Activated naive CD4-positive, alpha-beta T cell (primary cell): Measurements from ENCODE around the gene HSPA12B.

Experiments
- DNase-seq, 4 experiments: peaks; one replicate each; lab custom pipeline; 2025; lab: John Stamatoyannopoulos, UW

The HSPA12B gene

DNA sequence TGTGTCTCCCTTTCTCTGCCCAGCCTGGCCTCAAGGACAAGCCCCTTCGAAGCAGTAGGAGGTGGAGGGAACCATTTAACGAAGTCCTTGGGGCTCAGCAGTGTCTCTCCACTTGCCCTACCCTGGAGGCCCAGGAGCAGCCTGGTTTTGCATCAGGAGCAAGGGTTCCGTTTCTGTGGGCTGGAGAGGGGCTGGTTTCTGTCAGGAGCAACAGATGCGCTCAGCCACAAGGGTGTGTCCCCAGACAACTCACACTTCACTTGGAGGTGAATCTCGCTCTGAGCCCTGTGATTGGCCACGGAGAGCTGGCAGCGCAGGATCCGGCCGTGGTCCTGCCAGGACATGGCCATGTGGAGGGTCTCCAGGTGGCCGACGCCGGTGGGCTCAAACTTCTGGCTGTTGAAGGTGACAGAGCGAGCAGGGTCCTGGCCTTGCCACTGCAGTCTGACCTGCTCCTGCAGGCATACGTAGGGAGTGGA is 27.0 kb upstream of the HSPA12B start:
- DNase-seq: no peak

GRCh38 chr20:3705970-3706739 is 26.3 kb upstream of the HSPA12B start:
- no peak for DNase-seq

DNA sequence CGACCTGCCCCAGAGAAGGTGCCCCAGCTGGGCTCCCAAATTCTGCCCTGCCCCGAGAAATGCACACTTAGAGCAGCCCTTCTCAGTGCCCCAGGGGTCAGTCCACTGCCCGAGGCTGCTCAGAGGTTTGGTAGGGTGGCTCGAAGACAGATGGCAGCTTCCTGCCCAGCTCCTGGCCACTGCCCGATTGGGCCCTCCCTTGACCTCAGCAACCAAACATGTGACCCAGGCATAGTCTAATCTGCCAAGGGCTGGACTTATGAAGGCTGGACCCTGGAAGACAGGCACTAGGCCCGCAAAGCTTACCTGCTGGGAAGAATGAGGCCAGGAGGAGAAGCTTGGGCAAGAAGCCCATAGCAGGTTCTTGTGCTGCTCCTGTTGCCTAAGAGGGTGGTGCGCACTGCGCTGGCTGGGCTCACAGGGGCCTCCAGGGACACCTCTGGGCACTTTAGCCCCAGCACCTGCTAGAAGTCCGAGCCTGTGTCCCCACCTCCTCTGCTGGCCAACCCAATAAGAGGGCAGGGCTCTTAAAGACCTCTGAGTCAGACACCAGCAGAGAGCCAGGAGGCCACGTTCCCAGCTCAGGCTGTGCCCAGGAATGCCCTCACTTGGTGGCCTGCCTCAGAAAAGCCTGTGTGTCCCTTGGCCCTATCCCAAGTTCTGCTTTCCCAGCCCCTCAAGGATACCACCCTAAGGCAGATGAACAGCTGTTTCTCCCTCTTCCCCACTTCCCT is 25.5 kb upstream of the HSPA12B start:
- no peak for DNase-seq

DNA sequence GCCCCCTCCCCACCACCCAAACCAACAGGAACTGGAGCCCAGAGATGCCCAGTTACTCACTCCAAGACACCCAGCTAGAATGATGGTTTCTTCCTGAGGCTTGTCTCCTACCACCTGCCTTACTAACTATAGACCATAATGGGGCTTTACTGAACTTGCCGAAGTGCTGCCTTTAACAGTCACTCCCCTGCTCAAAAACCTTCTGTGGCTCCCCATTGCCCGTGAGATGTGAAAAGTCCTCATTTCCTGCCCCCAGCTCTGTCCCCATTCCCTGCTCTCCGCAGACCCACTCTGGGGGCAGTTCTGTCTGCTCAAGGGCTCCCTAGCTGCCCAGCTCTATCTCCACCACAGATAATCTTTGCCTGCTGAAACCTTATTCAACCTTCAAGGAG is 25.0 kb upstream of the HSPA12B start:
- no peak for DNase-seq

GRCh38 chr20:3710011-3710466 is 22.4 kb upstream of the HSPA12B start:
- no peak for DNase-seq

DNA sequence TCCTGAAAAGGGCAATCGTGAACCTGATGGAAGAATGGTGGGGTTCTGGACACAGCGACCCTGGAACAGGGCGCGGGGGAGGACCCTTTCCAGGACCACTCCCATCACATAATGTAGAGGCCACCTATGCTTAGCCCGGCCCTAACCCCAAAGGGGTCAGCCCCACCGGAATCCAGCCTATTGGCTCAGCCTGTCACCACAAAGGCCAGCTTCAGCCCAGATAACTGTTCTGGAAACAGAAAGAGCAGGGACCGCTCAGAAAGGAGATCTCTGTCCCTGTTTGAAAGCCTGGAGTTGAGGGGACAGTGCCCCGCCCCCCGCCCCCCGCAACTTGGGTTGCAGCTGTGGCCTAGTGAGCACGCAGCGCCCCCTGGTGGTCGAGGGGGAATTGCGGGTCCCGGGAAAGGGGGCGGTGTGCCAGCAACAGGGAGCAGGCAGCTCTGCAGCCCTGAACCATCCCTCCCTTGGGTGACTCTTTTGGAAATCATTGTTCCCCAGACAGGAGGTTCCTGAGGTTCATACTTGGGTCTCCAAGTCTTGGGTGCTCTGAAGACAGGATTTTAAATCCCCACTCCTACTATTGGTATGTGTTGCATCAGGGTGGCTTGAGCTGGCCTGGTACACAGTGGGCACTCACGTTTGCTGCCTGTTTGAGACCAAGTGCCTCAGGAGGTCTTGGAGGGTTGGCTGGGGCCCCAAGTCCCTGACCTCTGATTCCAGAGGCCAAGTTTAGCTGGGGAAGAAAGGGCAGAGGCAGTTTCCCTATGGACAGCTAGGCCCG is 21.6 kb upstream of the HSPA12B start:
- peak; percentile 48 to 74 (median 70) for DNase-seq

GRCh38 chr20:3711484-3711941 is 21.0 kb upstream of the HSPA12B start:
- DNase-seq: no peak

- no peak for DNase-seq
Observed at GRCh38 chr20:3712279-3712873, 20.1 kb upstream of the HSPA12B start, which contains the start of gene SIGLEC1. SIGLEC1 (minus strand) TSS chr20:3712600; CDS start chr20:3707128, 5,472 bp downstream.

GRCh38 chr20:3714092-3714491 is 18.4 kb upstream of the HSPA12B start:
- no peak for DNase-seq

- DNase-seq: no peak
Observed at GRCh38 chr20:3716195-3716834, 16.2 kb upstream of the HSPA12B start.

DNA sequence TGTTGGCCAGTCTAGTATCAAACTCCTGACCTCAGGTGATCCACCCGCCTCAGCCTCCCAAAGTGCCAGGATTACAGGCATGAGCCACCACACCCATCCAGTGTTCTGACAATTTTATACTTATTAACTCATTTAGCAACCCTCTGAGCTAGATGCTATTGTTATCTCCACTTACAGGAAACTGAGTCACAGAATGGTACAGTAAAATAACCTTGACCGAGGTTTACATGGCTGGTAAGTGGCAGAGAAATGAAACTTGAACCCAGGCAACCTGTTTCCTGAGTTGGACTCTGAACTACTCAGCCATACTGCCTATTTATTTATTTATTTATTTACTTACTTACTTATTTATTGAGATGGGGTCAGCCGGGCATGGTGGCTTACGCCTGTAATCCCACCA is 13.4 kb upstream of the HSPA12B start:
- no peak for DNase-seq

- DNase-seq: no peak
Observed at GRCh38 chr20:3720068-3720467, 12.4 kb upstream of the HSPA12B start.

GRCh38 chr20:3720626-3721025 is 11.9 kb upstream of the HSPA12B start:
- no peak for DNase-seq

- DNase-seq: no peak
Observed at GRCh38 chr20:3721912-3722311, 10.6 kb upstream of the HSPA12B start.

GRCh38 chr20:3723284-3723683 is 9.2 kb upstream of the HSPA12B start:
- DNase-seq: no peak

DNA sequence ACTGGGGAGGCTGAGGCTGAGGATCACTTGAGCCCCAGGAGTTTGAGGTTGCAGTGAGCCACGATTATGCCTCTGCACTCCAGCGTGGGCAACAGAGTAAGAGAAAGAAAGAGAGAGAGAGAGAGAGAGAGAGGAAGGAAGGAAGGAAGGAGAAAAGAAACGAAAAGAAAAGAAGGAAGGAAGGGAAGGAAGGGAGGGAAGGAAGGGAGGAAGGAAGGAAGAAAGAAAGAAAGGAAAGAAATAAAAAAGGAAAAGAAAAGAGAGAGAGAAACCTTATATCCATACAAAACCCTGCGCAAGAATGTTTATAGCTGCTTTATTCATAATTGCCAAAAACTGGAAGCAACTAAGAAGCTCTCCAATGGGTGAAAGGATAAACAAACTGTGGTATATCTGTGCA is 8.1 kb upstream of the HSPA12B start:
- no peak for DNase-seq

DNA sequence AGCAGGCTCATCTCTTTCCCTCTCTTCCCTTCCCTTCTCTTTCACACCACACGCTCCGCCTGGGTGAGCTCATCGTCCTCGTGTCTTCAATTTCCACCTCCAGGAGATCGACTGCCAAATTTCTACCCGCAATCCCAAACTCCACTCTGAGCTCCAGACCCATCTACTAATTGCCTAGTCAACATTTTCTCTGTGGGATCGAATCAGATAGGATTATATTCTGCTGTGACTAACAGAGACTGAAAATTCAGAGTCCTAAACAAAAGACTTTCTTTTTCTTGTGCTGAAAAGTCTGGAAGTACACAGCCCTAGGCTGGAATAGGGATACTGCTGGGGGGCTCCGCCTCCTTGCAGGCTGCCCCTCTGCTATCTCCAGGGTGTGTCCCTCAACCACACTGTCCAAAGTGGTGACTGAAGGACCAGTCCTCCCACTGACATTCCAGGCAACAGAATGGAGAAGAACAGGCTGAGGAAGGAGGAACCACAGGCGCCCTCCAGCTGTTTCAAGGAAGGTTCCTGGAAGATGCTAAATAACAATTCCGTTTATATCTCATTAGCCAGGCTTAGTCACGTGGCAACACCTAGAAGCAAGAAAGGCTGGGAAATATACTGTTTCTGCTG is 5.0 kb upstream of the HSPA12B start:
- no peak for DNase-seq

- DNase-seq: no peak
Observed at GRCh38 chr20:3728354-3728753, 4.1 kb upstream of the HSPA12B start.

DNA sequence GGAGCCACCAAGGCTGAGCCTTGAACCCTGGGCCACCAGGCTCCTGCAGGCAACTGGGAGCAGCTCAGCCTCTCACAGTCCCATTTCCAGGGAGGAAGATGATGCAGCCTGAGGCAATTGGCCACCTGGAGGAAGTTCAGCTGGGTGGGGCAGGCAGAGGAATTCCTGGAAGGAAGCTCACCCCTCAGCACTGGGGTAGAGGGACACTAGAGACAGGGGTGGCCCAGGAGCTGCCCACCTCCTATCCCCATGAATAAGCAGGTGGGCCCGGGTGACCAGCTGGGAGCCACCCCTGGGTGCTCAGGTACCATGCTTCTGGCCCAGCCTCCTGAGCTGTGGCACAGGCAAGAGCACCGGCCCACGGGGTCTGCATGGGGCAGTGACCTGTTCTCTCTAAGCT is 3.6 kb upstream of the HSPA12B start:
- DNase-seq: no peak

DNA sequence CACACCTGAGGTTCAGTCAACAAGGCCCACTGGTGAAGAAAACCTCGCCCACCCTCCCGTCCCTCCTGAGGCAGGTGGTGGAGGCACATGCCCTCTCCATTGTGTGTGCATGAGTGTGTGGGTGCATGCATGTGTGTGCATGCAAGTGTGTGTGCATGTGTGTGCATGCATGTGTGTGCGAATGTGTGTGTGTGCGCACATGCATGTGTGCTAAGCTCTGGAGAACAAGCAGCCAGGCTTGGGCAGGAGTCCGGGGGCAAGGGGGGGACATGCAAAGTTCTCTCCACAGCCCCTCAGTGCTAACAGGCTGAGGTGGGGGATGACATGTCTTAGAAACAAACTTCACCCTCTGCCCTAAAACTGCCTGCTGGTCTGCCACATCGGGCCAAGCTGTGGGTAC is 3.1 kb upstream of the HSPA12B start:
- DNase-seq: no peak
